Upper lobe of left lung (tissue), 6 donors: ENCODE results near the gene ATP5ME. TPM values are rescaled to one million over a fixed set of nuclear protein-coding genes. Genes with fewer than 3 reads are reported as not detected.
A peak's percentile ranks its signal among the peaks of the same experiment; 100 is the strongest.

Experiments used
- ATAC-seq, 2 donors: fragments of 200-7000 bp; cut with Tn5 transposase; one replicate each; pipeline ENCODE4 v1.9.1; 2022; ENCODE audit warnings: mild to moderate bottlenecking in 2 of 2, moderate library complexity in 2 of 2; ENCODE audit not compliant: low FRiP score in 2 of 2
- DNase-seq, 2 donors: peaks; one replicate each; pipeline ENCODE4 v3.0.0-alpha.2; 2019 to 2020
- H3K27ac ChIP-seq, 4 donors: fragments of 200-600 bp; sonication (generic); one replicate each; pipeline ENCODE4 v1.5.1; 2016 to 2019
- H3K27me3 ChIP-seq, 4 donors: fragments of 200-600 bp; sonication (generic); one replicate each; pipeline ENCODE4 v1.5.1; 2017 to 2019
- H3K36me3 ChIP-seq, 4 donors: fragments of 200-600 bp; sonication (generic); one replicate each; pipeline ENCODE4 v1.5.1; 2016 to 2019
- H3K4me1 ChIP-seq, 4 donors: fragments of 200-600 bp; sonication (generic); one replicate each; pipeline ENCODE4 v1.5.1; 2018 to 2019
- H3K4me3 ChIP-seq, 4 donors: fragments of 200-600 bp; sonication (generic); one replicate each; pipeline ENCODE4 v1.5.1; 2017 to 2019; ENCODE audit warnings: mild to moderate bottlenecking in 2 of 4, moderate library complexity in 1 of 4
- H3K9me3 ChIP-seq, 4 donors: fragments of 200-600 bp; sonication (generic); one replicate each; pipeline ENCODE4 v1.5.1; 2018 to 2019
- CTCF ChIP-seq, 6 experiments: fragments of 450-650 bp in 4 of 6; fragments of 200-600 bp in 2 of 6; sonication (generic) in 2 of 6; IDR thresholded peaks; one replicate each; pipeline ENCODE4 v1.5.1; 2016 to 2019; ENCODE audit warnings: antibody characterized with exemption in 6 of 6
- EP300 ChIP-seq, 4 donors: sonication (generic); formaldehyde crosslinking; IDR thresholded peaks; one replicate each; pipeline ENCODE4 v1.5.1; 2017; ENCODE audit warnings: antibody characterized with exemption in 4 of 4, control low read depth in 2 of 4
- POLR2A ChIP-seq, 4 donors: fragments of 450-650 bp; IDR thresholded peaks; one replicate each; pipeline ENCODE4 v1.5.1; 2016 to 2017; ENCODE audit warnings: antibody characterized with exemption in 4 of 4, mild to moderate bottlenecking in 2 of 4
- POLR2AphosphoS5 ChIP-seq, 2 donors: sonication (generic); formaldehyde crosslinking; IDR thresholded peaks; one replicate each; pipeline ENCODE4 v1.5.1; 2017; ENCODE audit warnings: antibody characterized with exemption in 2 of 2
- WGBS, 2 donors: methylation state at CpG; one replicate each; pipeline ENCODE4 v1.1.5; 2017 to 2018; 5-methylcytosine and 5-hydroxymethylcytosine counted together
- total RNA-seq, 6 donors: library from RNA; depleted of rRNA in 4 of 6; stranded (reverse); fragments of >200 nt in 4 of 6; gene quantifications; one replicate each; pipeline versions ENCODE4 v1.1.0 to v1.2.1, GENCODE V29; 2016 to 2021
- donor health status: DM: no; HTN: no; CAD: no; lungs with moderate emphysema.
- donor health status: DM: no; HTN: yes; CAD: no; lungs with severe emphysema.

ATP5ME gene
- total RNA-seq, 6 donors from 2014 or later: 22.6 to 216 (median 106) TPM

GRCh38 chr4:720111-720860, 46.2 kb upstream of the ATP5ME start:
- Histone ChIP-seq H3K9me3 (no peaks in the 10 kb centered on the region), H3K4me1 (peaks cover 12 to 35% (median 14%) of the 10 kb centered on the region in 4 donors), H3K36me3 (peaks cover 0 to 11% (median 8%) of the 10 kb centered on the region in 4 donors), H3K27me3 (no peaks in the 10 kb centered on the region), H3K4me3 (no peak overlapping the region), H3K27ac (peak overlapping the region in 3 of 4 donors; percentile 53 to 57 (median 55))
- ATAC-seq: no peak
- DNase-seq: peak in 1 of 2 donors; percentile 74
- TF ChIP-seq CTCF (IDR thresholded peaks at IDR 0.05) (no peak), POLR2A (IDR thresholded peaks at IDR 0.05) (no peak), POLR2AphosphoS5 (IDR thresholded peaks at IDR 0.05) (no peak), EP300 (IDR thresholded peaks at IDR 0.05) (no peak)
- 94 to 95% methylated on average over 58 to 59 of the region's 59 CpGs for WGBS, 2 donors

- no peak overlapping the region for H3K4me3 ChIP-seq
- no peak overlapping the region for H3K27ac ChIP-seq
- TF ChIP-seq POLR2A (IDR thresholded peaks at IDR 0.05) (no peak), POLR2AphosphoS5 (IDR thresholded peaks at IDR 0.05) (no peak), EP300 (IDR thresholded peaks at IDR 0.05) (no peak), CTCF (IDR thresholded peaks at IDR 0.05) (no peak)
- ATAC-seq (no peak), DNase-seq (no peak)
- no peaks in the 10 kb centered on the region for H3K9me3 ChIP-seq
- H3K4me1 ChIP-seq: peaks cover 12 to 35% (median 14%) of the 10 kb centered on the region in 4 donors
- 89 to 91% methylated on average over 7 to 8 of the region's 8 CpGs for WGBS, 2 donors
- no peaks in the 10 kb centered on the region for H3K27me3 ChIP-seq
- peaks cover 0 to 16% (median 7%) of the 10 kb centered on the region in 4 donors for H3K36me3 ChIP-seq
Observed at GRCh38 chr4:718460-718859, 44.4 kb upstream of the ATP5ME start.

- peaks cover 0 to 9% (median under 1%) of the 10 kb centered on the region in 4 donors for H3K36me3 ChIP-seq
- WGBS, 2 donors: 85 to 86% methylated on average over 15 to 34 of the region's 34 CpGs
- no peak for DNase-seq
- H3K27me3 ChIP-seq: no peaks in the 10 kb centered on the region
- no peak for TF ChIP-seq EP300 (IDR thresholded peaks at IDR 0.05)
- no peak for ATAC-seq
- no peaks in the 10 kb centered on the region for H3K9me3 ChIP-seq
- H3K27ac ChIP-seq: no peak overlapping the region
- H3K4me1 ChIP-seq: peaks cover 12 to 38% (median 14%) of the 10 kb centered on the region in 4 donors
- no peak overlapping the region for H3K4me3 ChIP-seq
Observed at GRCh38 chr4:717601-718320, 43.7 kb upstream of the ATP5ME start.

GRCh38 chr4:714087-714486, 40.0 kb upstream of the ATP5ME start:
- ATAC-seq (no peak), DNase-seq (no peak)
- Histone ChIP-seq H3K4me3 (no peak overlapping the region), H3K9me3 (no peaks in the 10 kb centered on the region), H3K36me3 (peaks cover 0 to 8% (median 0%) of the 10 kb centered on the region in 4 donors), H3K27me3 (no peaks in the 10 kb centered on the region), H3K27ac (no peak overlapping the region), H3K4me1 (peaks cover 0 to 35% (median 0%) of the 10 kb centered on the region in 4 donors)
- 89 to 93% methylated on average over 10 to 18 of the region's 18 CpGs for WGBS, 2 donors
- no peak for TF ChIP-seq POLR2A (IDR thresholded peaks at IDR 0.05)
- TF ChIP-seq CTCF (IDR thresholded peaks at IDR 0.05): no peak
- TF ChIP-seq EP300 (IDR thresholded peaks at IDR 0.05): no peak
- no peak for TF ChIP-seq POLR2AphosphoS5 (IDR thresholded peaks at IDR 0.05)

GRCh38 chr4:712916-713632, 39.0 kb upstream of the ATP5ME start:
- Histone ChIP-seq H3K27me3 (no peaks in the 10 kb centered on the region), H3K36me3 (peaks cover 0 to 8% (median 0%) of the 10 kb centered on the region in 4 donors), H3K4me1 (peaks cover 8 to 44% (median 9%) of the 10 kb centered on the region in 4 donors), H3K4me3 (no peak overlapping the region), H3K27ac (no peak overlapping the region), H3K9me3 (no peaks in the 10 kb centered on the region)
- TF ChIP-seq CTCF (IDR thresholded peaks at IDR 0.05): no peak
- WGBS, 2 donors: 86 to 89% methylated on average over 6 to 9 of the region's 9 CpGs
- peak in 1 of 2 donors; percentile 23 for ATAC-seq
- DNase-seq: peak in 1 of 2 donors; percentile 57
